ENCODE measurements around the gene SLC4A1. TPM values are rescaled to one million over a fixed set of nuclear protein-coding genes. Genes with fewer than 3 reads are reported as not detected.

Gene SLC4A1
- total and polyA plus RNA-seq, 2 of the 13 experiments (the other 11 are each of a cell fraction or from before 2014, with no cell fraction given), result not detected

DNA sequence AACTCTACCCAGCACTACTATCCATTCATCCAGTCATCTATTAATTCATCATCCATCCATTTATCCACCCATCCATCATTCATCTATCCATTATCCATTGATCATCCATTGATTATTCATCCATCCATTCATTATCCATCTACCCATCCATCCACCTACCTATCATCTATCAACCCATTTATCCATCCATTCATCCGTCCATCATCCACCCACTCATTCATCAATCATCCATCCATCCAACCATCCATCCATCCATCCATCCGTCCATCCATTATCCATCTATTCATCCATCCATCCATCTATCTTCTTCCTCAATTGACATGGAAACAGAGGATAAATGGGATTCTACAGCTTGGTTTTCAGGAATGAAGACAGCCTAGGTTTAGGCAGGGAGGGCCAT, 12.0 kb downstream of the SLC4A1 start:
- in situ Hi-C loops (cut with HindIII; ENCODE audit: extremely low pct_ligation_motif_present, low pct_unique_long_range_greater_than_20kb) (no loop called here), intact Hi-C loops (cut with micrococcal nuclease; ENCODE audit: unreplicated experiment) (no loop called here)
- BruUV-seq (replicated peaks), result no TSS peak
- CTCF ChIA-PET (ENCODE audit: low intra/inter-chr PET ratio, low total read pairs), result no interaction called here
- no peak overlapping the region for H2AFZ ChIP-seq (ENCODE audit: low read length)
- TF ChIP-seq SP1 (IDR thresholded peaks at IDR 0.05) (peak; percentile 36; the same call in 1 of the 2 replicates), SP1 (CRISPR knock-in tag; IDR thresholded peaks at IDR 0.05) (no peak), FOXK2 (IDR thresholded peaks at IDR 0.05) (peak; percentile 45; the same call in 1 of the 2 replicates), HNF4A (CRISPR knock-in tag; IDR thresholded peaks at IDR 0.05) (no peak), ZNF569 (CRISPR knock-in tag; IDR thresholded peaks at IDR 0.05; ENCODE audit: borderline replicate concordance) (no peak), NONO (IDR thresholded peaks at IDR 0.05) (0 out of 2 replicates have a peak, but pooled peaks have one; percentile 62), NONO (CRISPR knock-in tag; conservative IDR thresholded peaks at IDR 0.05) (no peak), ATM (IDR thresholded peaks at IDR 0.05; ENCODE audit: borderline replicate concordance) (no peak), FOXA1 (IDR thresholded peaks at IDR 0.05) (0 out of 2 replicates have a peak, but pooled peaks have one; percentile 18), FOXA1 (CRISPR knock-in tag; IDR thresholded peaks at IDR 0.05) (no peak), KAT2B (IDR thresholded peaks at IDR 0.05; ENCODE audit: borderline replicate concordance, low read depth, low read length) (no peak), PHF5A (CRISPR knock-in tag; IDR thresholded peaks at IDR 0.05; ENCODE audit: low read depth, unreplicated experiment) (no peak)
- no peak overlapping the region for H3K4me3 ChIP-seq (replicated peaks in 1 of 3; ENCODE audit: insufficient read depth in 1 of 3, low read depth in 2 of 3, low read length in 3 of 3)
- H3K9me3 ChIP-seq (ENCODE audit: low read length), result no peaks in the 10 kb centered on the region
- WGBS (ENCODE audit: low lambda C conversion rate), result 8% methylated on average over 2 of the region's 2 CpGs
- no peak overlapping the region for H3K27ac ChIP-seq (ENCODE audit: extremely low read length, insufficient read depth, low read length)
- no peaks in the 10 kb centered on the region for H3K36me3 ChIP-seq (replicated peaks in 1 of 2; ENCODE audit: control insufficient read depth in 1 of 2, insufficient read depth in 2 of 2, low read length in 2 of 2)
- H3K27me3 ChIP-seq (ENCODE audit: control insufficient read depth in 1 of 2, insufficient read depth in 2 of 2, low read length in 2 of 2), result peaks cover 32 to 73% of the 10 kb centered on the region in 2 experiments
- H4K20me1 ChIP-seq (ENCODE audit: insufficient read depth, low read length), result no peaks in the 10 kb centered on the region
- DNase-seq (ENCODE audit: low spot score) (no peak), FAIRE-seq (no peak), ATAC-seq (no peak)
- no peaks in the 10 kb centered on the region for H3K4me1 ChIP-seq (ENCODE audit: insufficient read depth, low read length)
- POLR2A ChIA-PET, result no interaction called here
- no peak overlapping the region for H3K9ac ChIP-seq (ENCODE audit: insufficient read depth, low read depth, low read length)
- H3K79me2 ChIP-seq (ENCODE audit: insufficient read depth, low read length), result no peaks in the 10 kb centered on the region
- H3K4me2 ChIP-seq (ENCODE audit: low read depth, low read length), result no peak overlapping the region
